Stimulated activated CD4-positive, alpha-beta T cell treated with anti-CD3 and anti-CD28 coated beads, Interleukin-1b, Interleukin-23, amount 100 ng/mL, for 1 hour (primary cell): ENCODE measurements around the gene CDH12.
"Not testable (repeated sequence)": the region's sequence is repeated elsewhere in the genome, so short reads cannot be mapped to it uniquely, and the experiment has no call there.

ENCODE experiments used
- DNase-seq, 2 donors: peaks; one replicate each; pipeline ENCODE4 v3.0.0-alpha.2; 2020; ENCODE audit warnings: low read depth in 2 of 2

The CDH12 gene

DNA sequence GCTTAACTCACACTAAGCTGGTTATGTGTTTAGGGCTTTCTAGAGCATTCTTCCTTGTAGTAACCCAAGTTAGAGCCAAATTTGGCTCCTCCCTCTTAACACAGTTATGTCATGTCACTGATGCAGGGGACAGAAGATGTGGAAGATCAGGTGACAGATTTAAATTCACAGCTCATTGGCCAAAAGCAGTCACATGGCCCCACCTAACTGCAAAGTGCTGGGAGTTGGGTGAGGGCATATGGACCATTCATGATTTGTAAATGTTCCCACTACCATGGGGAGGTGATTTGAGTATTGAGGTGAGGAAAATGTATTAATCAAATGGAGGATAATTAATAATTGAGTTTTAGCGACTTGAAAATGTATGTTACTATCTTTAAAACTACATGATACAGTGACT, 829.4 kb downstream of the CDH12 start:
- no peak for DNase-seq

DNA sequence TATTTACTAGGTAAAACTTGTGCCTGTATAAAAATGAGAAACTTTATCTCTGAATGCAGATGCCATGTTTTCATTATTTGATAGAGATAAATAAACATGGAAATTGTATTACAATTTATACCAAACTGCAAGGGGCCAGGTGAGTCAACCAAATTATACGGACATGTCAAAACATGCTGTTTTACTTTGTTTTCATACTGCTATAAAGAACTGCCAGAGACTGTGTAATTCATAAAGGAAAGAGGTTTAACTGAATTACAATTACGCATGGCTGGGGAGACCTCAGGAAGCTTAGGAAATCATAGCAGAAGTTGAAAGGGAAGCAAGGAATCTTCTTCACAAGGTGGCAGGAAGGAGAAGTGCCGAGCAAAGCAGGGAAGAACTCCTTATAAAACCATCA, 840.3 kb downstream of the CDH12 start:
- DNase-seq: not testable (repeated sequence)

DNA sequence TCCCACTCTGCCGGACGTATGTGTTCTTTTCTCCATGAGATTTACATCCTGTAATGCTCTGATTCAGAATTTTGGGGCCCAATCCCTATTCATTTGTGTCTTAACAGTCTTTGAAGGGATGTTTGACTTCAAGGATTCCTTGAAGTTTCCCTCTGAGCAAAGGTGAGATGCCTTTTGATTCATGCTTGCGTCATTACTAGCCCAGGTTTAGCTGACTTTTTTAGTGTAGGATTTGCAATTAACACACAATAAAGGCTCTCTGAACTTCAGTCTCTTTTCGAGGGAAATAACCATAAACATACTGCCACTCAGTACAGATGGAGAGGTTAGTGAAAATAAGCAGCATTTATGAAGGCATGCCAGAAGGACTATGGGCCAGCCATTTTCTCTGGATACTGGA, 842.3 kb downstream of the CDH12 start:
- DNase-seq: not testable (repeated sequence)

DNA sequence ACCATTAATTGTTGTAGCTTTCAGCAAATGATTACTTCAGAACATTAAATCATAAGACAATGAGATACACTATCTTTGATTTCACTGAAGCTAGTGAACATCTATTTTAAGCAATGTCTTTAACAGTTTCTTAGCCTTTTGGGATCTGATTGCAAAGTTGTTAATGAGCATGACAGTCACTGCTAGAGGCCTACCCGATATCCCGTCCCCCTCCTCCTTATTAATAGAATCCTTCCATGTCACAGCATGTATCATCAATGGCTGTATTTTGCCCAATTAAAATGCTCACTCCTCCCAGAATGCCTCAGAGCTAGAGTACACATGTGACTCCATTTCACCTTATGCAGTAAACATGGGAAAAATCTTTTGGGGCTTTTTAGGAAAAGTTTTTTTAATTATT, 852.0 kb downstream of the CDH12 start:
- DNase-seq: not testable (repeated sequence)

DNA sequence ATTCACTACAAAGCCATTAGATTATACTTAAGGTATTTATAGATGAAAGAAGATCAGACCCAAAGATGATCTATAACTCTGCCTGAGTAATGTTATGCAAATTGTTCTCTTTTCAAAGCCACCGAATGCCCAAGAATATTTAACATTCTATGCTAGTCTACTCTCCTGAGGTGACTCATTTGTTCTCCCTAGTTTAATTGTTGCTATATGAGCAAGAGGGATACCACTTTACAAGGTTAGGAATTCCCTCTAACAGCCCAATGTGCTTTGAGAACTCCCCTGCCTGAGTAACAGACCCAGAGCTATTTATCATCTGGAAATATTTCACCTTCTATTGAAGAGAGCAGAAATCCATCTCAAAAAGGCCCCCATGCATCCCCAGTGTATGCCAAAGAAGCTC, 867.3 kb downstream of the CDH12 start:
- not testable (repeated sequence) for DNase-seq

DNA sequence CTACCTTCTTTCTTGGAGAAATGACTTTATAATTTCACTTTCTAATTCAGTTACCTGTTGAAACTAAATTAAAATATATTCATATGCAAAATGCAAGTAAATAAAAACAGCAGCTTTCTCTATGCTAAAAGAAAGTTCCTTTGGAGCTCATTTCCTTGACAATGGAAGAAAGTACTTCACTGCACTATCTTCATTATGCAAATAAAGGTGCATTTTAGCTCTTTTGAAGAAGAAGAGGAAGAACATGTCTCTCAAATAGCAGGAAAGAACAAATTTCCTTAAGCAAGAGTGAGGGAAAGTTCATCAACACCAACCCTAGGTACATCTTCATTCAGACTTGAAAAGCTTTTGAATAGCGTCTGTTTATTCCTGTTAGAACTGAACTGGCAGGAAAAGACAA, 901.6 kb downstream of the CDH12 start:
- DNase-seq: not testable (repeated sequence)

DNA sequence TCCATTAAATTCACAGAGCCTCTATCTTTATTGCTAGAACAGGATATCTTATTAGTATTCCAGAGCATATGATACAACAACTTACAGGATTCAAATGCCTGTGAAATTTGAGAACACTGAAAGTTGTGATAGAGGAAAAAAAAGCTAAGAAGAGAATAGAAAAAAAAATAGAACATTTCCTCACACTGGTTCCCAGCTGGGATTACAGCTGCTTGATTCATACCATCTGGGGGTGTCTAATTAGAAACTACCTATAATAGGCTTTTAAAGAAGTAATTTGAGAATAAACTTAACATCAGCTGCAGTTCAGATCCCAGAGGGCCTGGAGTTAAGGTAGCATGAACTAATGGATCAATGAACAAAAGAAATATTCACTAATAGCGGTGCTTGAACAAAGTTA, 922.0 kb downstream of the CDH12 start:
- no peak for DNase-seq

DNA sequence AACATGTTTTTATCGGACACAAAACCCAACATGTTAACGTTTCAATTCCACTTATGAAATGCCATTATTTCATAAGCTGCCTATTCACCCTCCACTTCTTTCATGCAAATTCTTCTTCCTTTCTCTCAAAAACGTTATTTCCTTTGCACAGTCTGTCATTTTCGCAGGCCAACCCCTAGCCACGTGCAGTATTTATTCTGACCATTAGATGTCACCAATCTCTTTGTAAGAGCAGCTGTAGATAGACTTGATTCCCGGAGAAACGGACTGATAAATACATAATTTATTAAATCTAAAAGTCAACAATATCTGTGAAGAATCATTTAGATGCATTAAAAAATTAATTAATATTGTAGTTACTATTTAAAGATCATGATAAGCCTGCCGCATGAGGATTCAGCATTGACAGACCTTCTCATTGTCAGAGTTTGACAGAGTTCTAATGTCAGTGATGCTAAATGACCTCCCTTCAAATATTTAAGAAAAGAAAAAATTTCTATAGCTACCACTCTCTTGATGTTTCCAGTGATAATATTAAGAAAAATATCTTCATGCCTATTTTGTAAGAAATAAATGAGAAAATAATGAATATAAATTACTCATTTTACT, 933.6 kb downstream of the CDH12 start:
- DNase-seq: no peak

DNA sequence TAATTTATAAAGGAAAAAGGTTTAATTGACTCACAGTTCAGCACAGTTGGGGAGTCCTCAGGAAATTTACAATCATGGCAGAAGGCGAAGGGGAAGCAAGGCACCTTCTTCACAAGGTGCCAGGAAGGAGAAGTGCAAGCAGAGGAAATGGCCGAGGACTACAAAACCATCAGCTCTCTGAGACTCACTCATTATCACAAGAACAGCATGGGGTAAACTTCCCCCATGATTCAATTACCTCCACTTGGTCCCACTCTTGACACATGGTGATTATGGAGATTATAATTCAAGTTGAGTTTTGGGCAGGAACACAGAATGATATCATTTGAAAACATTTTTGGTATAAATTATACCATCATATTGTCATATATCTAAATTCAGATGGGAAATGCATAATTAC, 934.7 kb downstream of the CDH12 start:
- no peak for DNase-seq

DNA sequence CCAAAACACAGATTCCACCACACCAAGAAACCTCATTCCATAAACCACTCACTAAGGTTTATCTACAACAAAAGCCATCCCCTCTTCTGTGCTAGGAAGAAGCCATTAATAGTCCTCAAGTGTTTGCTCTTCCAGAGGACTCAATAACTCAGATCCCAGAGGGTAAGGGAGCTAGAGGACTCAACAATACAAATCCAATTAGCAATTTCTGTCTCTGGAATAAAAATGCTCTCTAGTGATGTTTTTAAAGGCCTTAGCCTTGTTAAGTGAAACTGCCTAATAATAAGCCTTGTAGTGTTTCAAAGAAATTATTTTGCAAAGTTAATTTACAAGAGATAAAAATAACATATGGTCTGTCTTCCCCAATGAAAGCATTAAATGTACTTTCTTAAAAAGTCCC, 942.4 kb downstream of the CDH12 start:
- DNase-seq: no peak

DNA sequence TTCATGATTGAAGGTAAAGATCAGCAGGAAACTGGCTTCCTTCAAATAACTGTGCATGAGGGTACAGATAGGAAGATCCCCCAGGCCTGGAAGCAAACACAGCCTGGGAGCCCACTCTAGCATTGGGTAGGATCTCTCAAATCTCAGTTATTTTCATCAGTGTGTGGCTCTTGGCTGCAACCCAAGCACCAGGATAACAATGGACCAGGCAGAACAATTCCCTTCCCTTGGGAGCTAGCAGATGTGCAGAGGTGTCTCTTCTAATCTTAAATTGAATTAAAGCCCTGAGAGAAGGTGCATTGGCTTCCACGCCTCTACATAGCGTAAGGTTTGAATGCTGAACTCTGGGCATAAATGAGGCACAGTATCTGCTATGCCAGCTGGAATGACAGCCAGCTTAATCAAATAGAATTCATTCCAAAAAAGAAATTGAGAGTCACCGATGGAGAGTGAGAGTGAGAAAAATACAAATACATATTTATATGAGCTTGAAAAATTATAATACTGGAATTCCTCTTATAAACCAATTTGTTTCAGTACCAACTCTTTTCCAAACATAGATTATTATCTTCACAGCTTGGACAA, 957.3 kb downstream of the CDH12 start:
- DNase-seq: no peak

DNA sequence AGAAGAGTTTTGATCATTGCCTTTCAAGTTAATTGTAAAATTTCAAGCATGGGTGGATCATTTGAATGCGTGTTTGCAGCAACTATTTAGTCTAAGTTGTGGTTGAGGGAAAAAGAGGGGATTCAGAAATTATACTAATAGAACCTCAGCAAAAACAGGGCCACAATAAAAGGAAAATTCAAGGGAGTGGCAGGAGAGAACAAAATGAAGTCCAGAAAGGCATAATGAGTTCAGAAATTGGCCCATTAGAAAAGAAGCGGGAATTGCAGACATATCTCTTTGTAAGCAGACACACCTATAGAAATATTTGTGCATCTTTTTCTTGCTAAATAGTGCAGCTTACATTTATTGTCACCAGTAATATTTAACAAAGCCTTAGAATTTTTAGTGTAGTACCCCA, 960.0 kb downstream of the CDH12 start:
- no peak for DNase-seq

DNA sequence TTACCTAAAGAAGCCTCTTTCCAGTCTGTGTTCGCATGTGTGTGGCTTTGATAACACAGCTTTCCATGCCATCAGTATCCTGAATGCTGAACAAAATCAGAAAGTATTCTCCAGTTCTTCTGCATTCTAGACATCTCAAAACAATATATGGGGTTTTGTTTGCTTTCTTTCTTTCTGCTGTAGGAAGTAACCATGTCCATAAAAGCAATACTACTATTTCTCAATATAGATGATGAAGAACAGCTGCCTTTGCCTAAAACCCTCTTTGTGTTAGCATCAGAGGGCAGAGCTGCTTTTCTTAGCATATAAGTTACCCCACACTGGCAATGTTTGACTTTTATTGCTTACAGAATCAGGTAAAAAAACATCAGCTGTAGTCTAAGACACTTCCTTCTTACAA, 963.6 kb downstream of the CDH12 start:
- no peak for DNase-seq

DNA sequence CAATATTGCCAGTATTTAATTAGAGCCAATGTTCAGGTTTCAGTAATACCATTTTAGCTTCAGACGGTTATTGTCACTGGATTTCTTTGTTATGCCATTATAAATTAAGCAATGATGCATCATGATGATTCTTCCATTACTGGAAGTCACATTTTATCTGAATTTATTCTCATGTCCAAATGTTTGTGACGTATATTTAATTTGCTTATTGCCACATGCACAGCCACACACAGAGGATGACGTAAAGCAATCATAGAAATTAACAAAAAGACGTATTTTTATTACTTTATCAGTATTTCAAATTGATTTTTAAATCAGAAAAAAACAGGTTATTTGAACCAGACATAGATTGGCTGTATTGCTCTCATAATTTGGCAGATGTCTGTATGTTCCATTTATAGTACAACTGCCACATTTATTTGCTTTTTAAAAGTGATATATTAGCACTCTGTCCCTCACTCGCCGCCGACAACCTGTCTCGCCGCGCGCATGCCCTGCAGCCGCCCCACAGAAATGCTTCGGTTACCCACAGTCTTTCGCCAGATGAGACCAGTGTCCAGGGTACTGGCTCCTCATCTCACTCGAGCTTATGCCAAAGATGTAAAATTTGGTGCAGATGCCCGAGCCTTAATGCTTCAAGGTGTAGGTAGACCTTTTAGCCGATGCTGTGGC, 970.9 kb downstream of the CDH12 start:
- DNase-seq: no peak

DNA sequence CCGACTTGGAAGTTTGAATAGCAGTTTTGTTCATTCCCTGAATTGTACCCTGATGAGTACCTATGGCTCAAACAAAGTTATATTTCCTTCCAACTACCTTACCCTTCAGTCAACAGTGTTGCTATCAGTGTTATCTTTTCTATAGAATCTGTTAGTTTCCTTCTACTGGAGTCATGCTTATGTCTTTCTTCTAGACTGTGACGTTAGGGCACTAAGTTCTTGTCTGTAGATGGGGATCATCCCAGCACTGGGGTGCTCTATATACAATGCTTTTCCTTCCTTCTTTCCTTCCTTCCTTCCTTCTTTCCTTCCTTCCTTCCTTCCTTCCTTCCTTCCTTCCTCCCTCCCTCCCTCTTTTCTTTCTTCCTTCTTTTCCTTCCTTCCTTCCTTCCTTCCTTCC, 973.0 kb downstream of the CDH12 start:
- no peak for DNase-seq

DNA sequence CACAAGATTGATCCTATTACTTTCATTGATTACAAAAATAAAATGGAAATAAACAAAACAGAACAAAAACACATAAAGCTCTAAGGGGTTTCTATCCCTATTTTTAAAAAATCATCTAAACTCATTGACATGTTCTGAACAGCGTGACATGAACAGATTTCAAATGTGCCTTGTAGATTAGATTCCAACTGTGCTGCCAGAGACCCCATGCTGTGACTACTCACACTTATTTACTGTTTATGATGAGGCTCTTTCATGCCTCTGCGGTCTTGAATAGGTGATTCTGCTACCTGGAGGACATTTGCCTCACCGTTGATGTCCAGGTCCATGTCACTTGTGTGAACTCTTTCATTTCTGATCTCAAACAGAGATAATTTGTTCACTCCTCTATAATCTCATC, 990.2 kb downstream of the CDH12 start:
- DNase-seq: no peak

DNA sequence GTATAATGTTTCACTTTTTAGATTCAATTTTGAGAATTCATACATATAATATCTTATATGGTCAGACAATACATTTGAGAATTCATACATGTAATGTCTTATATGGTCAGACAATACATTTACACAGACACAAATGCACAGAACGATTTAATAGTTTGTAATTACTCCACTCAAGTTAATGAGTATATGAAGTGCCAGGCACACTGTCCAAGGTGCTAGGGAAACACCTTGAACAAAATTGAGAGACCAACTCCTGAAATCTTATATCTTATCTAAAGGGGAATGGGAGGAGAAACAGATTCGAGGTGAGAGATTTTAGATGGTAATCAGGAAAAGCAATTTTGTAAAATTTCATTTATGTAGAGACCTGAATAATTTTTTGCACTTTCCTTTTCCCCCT, 994.7 kb downstream of the CDH12 start:
- DNase-seq: no peak

DNA sequence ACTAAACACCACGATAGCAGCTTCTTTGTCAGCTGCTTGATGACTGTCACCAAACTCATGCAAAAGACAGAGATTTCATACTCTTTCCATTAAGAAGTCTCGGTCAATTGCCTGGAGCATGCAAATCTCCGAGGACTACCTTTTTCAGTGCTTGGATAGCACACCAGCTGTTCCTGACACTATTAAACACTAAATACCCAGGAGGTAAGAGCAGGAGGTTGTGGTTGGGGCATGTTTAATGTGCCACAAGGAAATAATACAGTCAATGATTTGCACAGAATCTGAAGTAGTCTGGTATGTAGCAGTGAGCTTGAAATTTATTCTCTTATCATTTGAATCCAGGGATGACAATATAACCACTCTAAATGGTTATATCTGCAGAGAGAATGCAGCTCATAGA, 996.2 kb downstream of the CDH12 start:
- no peak for DNase-seq

DNA sequence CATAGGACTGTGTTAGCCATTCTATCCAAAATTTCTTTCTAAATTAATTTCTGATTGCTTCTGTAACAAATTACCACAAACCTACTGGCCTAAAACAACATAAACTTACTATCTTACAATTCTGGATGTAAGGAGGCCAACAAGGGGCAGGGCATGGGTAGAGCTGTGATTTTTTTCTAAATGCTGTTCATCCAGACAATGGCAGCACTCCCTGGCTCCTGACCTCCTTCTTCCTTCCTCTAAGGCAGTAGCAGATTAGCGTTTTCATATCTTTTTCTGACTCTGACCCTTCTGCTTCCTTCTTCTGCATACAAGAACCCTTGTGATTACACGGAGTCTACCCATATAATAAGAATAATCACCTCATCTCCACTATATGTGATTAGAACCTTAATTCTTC, 1005.8 kb downstream of the CDH12 start:
- DNase-seq: no peak

DNA sequence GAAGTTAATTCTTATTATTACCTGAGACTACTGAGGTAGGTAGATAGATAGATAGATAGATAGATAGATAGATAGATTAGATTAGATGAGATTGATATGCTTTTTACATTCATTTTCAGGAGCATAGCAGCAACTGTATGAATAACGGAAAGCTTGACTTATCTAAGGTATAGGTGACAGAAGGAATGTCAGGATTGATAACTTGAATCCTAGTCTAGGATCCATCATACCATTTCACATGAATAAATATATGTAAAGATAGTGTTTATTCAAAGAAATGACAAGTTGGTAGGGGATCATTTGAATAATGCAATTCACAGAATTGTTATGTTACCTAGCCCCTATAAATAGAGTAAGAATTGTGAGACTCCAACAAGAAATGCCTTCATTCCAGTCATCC, 1008.2 kb downstream of the CDH12 start:
- no peak for DNase-seq

DNA sequence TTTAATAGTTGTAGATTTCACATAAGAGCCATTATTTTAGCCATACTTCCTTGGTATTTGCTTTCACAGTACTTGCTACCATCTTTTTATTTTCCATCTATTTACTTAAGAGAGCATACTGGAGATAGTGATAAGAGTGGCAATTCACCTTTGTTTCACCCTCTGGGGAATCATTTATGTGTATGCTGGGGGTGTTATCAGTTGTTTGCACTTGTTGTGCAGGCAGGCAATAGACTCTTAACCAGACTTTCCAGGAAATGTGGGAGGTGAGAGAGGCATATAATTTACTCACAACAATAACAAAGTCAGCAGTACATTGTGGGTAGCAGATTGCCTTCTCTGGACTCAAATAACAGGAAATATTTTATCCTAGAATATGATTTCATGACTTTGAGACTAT, 1018.3 kb downstream of the CDH12 start:
- DNase-seq: no peak

DNA sequence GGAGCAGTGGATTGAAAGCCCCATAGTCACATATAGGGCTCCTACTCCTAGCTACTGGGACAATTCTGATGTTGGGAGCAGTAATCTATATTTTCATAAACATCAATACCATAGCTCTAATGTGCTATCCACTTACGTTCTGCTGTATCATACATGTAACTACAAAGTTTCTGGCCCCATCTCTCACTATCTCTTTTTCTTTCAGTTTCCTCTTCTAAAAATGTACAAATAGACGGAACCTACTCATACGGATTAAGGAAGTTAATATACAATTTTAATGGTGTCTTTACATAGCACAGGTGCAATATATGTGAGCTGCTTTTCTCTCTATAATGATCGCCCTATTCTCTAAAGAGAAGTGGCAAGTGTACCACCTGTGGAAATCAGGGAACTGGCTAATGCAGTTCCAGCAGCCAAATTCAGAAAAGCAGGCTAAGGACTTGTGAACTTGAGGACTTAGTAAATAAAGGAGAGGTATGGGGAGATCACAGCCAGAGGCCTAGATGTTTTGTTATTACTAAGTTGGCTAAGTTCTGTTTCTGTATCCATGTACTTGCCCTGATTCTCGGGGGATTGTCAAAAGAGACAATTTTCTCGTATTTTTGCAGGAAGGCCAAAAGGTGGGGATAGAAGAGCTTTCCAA, 1021.9 kb downstream of the CDH12 start:
- DNase-seq: no peak

DNA sequence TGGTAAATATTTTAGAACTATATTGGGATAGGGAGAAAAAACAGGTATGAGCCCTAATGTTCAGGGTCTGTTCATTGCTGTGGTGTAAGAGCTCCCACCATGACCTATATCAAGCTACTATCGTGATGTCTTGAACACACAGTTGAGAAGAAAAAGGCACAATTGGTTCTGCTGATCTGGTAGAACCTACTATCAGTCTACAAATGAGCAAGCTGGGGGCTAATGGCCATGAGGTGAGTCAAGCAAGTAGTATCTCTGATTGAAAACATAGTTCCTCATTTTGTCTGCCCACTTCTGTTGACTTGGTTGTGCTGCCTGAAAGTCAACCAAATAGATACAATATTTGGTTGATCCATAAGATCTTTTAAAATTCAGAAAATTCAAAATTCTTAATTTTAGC, 1026.3 kb downstream of the CDH12 start:
- DNase-seq: no peak
